Inflammatory macrophage (primary cell): Measurements from ENCODE around the gene FGF14.
"Not testable (repeated sequence)": the region's sequence is repeated elsewhere in the genome, so short reads cannot be mapped to it uniquely, and the experiment has no call there.

Experiments
- DNase-seq, 2 donors: peaks; one replicate each; pipeline ENCODE4 v3.0.0-alpha.2; 2020 to 2022

FGF14 gene

DNA sequence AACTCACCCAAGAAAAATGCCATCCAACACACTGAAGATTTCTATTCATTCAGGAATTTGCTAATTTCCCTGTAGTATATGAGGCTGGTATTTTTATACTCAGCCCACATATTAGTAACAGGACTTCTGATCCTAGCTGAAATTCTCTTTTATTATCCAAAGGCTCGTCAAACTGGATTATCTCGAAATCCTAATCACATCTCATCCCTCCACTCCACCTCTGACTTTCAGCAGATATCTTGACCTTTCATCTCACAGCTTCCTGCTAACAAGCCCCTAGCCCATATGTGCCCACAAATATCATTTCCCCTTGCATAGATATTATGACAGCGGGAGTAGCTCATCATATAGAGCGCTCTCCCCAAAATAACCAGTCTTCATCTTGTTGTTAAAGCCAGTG lies 279.7 kb downstream of the FGF14 start:
- DNase-seq = no peak

DNA sequence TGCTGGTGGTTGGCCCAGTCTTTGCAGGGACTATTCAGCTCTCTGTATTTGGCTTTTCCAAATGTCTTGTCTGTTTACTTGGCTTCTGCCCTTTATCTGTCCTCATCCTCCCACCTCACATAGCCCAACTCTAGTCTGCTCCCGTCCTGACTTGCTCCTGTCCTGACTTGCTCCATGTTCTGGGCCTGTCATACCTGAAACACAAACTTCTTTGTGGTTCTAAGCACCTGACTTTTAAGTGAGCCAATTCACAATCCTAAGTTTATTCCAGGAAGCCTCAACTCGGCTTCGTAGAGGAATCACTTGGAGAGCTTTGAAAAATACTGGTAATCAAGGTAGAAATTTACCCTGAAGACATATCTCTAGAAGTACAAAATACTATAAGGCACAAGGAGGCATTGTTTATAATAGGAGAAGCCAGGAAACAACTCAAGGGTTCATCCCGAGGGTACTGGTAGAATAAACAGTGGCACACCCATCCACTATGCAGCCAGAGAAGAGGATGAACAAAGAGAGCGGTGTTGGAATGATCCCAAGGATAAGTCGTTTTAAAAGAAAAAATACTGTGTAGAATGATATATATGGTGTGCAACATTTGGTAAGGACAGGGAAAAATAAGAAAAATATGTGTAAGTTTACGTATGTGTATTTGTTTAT lies 284.5 kb downstream of the FGF14 start:
- DNase-seq = no peak

DNA sequence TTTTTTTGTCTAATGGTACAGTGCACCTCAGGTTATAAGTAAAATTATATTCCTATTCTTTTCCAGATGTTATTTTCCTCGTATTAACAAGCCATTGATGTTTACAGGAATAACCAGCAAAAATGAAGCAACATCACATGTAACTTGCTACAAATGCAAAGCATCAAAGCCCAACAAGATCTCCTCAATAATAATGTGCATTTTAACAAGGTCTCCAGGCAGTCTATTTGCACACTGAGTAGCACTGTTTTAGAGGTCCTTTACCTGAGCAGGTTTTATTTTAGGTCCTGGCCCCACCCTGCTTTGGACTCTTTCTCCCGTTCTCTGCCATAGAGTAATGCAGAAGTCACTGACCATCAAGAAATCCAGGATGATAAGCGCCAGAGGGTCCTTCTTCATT lies 298.4 kb downstream of the FGF14 start:
- no peak for DNase-seq

DNA sequence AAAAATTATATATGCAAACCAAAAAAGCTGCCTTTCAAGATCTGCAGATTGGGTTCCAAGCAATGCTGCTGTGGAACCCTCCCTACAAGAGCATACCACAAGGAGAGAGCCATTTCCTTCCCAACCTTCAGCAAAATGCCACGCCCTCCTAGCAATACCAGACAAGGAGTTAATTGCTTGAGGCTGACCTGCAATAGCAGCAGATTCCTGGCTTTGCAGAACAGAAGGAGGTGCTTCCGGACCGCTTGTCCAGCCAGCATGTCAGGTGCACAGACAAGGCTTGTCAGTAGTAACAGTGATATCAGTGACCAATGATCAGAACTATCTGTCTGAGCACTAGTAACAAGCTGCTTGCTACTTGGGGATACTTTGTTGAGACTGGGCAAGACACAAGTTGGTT lies 301.6 kb downstream of the FGF14 start:
- DNase-seq = no peak

DNA sequence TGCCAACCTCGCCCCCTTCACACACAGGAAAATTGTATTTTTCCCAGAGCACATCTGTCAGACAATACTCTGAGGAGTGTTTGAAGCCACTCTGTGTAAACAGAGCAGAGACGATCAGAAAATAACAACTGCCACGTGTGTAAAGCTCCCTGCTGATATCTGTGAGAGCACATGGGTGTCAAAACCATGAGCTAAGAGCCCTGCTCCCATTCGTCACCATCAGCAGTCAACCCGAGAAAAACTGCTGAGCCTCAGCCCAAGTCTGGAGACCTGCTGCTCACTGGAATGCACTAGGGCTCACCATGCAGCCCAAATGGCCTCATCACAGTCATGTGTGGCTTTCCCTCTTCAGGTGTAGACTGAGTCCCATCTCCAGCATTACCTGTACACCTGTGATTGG lies 304.1 kb downstream of the FGF14 start:
- no peak for DNase-seq

DNA sequence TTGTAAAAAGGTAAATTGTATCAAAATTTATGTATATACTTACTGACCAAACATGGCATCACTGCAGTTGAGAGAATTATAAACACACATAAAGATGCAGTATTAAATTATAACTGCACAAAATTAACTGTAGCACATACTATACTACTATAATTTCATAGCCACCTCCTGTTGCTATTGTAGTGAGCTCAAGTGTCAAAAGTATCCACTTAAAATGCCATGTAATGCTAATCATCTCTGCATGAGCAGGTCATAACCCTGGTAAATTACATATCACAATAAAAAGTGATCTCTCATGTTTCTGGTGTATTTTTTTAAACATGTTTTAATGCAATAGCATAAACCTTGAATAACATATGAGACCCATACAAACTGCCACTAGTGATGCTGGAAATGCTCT lies 308.6 kb downstream of the FGF14 start:
- DNase-seq = not testable (repeated sequence)

DNA sequence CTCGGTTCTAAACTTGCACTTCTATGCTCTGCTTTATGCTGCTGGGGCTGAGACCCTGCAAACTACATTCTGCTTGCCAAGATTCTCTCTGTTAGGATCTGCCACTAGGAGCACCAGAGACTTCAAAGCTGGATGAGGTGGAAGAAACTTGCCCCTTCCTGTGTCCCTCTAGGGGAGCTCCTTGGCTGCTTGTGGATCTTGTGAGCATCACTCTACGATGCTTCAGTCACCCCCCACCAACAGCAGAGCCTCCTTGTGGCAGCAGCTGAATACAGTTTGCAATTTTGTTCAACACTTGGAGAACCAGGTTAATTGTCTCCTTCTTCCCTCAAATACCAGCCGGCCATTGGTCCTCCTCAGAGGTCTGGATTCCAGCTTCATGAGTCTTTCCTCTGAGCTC lies 310.6 kb downstream of the FGF14 start:
- no peak for DNase-seq

DNA sequence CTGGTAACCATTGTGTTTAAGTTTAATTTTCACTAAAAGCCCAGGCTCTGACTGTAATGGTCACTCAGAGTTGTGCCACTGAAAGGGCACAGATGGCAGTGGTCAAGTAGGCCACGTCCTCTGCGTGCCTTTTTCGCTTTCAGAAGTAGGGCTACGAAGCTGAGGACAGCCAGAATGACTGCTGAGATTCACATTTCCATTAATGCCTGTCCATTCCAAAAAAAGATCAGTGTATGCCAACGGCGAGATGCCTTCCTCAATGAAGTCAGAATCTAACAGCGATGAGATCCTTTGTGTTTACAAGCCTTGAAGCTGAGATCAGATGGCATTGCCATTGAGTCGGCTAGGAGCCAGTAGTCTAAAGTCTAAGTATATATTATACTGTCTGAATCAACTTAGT lies 311.3 kb downstream of the FGF14 start:
- no peak for DNase-seq

DNA sequence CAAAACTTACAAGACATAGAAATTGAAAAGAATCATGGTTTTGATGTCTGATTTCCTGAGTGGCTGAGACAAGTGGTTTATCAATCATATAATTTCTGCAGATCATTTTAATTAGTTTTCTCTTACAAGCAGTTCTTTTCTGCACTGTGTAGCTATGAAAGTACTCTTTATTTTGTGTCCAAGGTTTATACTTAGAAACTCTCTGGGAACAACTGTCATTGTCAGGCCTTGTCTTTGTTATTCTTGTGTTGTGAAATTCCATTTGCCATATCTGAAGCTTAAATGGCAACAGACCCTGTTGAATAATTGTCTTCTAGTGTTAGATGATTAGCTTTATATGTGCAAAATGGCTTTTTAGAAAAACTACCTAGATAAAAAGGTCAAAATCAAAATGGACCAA lies 312.1 kb downstream of the FGF14 start:
- no peak for DNase-seq

DNA sequence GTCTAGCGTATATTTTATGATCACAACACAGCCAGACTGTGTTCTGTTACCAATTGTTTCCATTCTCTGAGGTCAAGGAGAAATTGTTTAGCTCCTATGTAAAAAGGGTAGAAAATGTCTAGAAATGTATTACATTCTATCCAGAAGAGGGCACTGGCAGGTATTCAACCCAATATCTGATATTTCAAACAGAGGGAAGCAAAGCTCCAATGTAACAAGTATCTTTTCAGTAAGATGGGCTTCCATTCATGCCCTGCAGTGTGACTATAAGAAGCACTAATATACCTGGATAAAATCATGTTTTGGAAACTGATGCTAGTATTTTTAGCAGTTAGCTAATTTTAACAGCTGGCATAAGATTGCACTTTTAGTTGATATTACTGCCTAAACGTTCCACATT lies 312.7 kb downstream of the FGF14 start:
- DNase-seq = no peak

DNA sequence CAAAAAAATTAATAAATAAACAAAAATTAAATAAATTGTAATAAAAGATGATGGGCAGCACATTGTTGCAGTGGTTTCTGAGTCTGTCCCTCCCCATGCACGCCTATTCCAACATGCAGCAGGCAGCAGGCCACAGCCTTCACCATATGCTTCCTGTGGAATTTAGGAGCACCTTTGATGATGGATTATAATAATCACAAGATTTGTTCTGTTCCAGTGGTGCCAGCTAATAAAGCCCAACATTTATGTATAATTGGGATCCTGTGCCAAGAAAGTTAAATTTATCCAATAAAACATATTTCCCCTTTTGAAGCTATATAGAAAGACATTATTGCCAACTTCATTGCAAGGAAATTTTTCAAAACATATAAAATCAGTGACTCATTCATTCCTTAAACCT lies 328.6 kb downstream of the FGF14 start:
- DNase-seq = no peak

DNA sequence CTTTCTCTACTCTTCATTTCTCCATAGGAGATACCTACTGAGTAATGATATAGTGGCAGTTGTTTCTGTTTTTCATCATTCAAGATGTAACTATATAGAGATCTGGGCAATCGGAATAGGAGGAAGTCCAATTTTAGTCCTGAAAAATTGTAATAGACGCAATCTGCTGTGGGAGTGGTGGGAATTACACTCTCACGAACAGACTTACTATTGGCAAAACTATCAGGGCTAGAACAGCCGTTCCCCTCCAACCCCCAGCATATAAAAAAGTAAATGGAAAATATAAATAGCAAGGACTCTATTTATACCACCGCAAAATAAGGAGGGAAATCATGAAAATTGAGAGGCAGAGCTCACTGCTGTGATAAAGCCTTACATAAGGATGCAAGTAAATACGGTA lies 330.1 kb downstream of the FGF14 start:
- no peak for DNase-seq

DNA sequence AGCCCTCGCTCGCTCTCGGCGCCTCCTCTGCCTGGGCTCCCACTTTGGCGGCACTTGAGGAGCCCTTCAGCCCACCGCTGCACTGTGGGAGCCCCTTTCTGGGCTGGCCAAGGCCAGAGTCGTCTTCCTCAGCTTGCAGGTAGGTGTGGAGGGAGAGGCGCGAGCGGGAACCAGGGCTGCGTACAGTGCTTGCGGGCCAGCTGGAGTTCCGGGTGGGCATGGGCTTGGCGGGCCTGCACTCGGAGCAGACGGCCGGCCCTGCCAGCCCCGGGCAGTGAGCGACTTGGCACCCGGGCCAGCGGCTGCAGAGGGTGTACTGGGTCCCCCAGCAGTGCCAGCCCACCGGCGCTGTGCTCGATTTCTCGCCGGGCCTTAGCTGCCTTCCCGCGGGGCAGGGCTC lies 333.5 kb downstream of the FGF14 start:
- not testable (repeated sequence) for DNase-seq

DNA sequence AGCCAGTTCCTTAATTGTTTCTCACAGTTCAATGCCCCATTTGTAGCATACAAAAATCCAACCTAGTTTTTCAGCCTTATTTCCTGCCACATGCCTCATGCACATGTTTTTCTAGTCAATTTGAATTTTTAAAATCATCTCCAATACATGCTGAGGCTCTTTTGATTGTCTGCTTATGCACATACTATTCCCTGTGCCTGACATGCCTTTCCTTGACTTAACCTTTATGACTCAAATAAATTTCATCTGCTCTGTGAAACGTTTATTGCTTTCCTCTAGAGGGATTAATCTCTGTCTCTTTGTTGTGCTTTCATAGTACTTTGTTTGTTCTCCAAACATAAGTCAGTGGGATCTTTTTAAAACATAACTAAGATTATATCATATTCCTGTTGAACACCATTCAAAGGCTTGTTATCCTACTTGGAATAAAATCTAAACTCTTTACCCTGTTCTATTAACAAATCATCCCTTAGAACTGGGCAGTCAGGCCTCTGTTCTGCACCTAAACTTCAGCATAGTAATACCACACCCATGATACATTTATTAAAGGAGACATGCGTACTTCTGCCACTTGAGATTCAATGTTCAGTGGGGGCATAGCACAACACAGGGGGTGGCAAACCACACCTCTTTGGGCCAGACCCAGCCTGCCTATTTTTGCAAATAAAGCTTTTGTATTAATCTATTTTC lies 346.6 kb downstream of the FGF14 start:
- no peak for DNase-seq

DNA sequence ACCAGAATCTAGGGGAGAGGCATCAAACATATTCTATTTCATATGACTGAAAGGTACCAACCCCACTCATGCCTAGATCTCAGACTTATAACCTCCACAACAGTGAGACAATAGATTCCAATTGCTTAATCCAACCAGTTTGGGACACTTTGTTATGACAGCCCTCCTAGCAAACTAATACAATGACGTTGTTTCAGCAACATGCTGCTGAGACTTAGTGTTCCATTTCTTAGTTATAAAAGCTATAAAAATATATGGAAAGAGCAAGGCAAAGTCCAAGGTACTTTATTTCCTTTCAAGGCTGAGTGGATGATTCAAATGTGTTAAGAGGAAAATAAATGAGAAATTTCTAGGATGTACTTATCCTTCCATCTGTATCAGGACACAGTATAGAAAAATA lies 352.0 kb downstream of the FGF14 start:
- no peak for DNase-seq

DNA sequence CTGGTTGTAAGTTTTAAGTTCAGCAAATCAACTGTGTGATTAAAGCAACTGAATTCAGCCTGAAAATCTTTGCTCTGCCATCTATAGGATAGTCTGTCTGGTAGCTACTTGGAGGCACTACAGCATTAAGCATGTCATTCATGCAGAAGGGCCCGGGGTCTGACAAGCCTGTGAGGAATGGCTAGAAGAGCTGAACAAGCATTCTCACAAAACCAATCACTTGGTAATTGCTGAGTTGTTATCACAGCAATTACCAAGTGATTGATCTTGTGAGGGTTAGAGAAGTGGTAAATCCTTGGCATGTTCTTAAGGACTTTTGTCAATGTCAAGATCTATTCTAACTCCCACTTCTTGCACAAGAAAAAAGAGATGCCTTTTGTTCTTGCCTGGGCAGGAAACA lies 356.1 kb downstream of the FGF14 start:
- no peak for DNase-seq

DNA sequence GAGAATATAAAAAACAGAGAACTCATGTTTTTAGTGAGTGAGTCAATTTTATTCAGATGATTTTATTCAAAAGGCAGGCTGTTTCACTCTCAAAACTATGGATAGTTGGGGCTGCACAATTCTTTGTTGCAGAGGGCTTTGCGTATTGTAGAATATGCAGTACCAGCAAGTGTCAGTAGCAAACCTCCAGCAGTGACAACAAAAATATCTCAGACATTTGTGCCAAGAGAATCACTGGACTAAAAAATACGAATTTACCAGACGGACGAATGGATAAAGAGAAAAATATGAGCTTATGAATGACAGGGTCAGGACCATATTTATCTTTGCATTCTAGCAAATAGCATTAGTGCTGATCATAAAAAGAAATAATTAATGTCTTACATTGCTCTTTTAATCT lies 359.1 kb downstream of the FGF14 start:
- no peak for DNase-seq

DNA sequence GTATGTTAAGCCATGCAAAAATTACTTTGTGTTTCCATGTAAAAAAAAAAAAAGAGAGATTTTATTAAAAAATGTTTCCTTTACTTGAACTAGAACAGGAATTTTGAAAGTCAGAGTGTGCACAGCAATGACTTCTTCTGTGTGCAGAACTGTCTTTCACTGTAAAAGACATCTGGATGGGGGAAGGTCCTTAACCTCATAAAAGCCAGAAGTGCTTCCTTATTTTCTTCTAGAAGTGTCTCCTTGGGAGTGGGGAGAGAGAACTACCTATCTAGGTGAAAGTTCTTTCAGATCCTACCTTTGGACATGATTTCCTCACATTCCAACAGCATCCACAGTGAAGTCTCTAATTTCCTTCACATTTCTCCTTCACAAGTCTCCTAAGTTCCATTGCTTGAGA lies 360.3 kb downstream of the FGF14 start:
- no peak for DNase-seq

DNA sequence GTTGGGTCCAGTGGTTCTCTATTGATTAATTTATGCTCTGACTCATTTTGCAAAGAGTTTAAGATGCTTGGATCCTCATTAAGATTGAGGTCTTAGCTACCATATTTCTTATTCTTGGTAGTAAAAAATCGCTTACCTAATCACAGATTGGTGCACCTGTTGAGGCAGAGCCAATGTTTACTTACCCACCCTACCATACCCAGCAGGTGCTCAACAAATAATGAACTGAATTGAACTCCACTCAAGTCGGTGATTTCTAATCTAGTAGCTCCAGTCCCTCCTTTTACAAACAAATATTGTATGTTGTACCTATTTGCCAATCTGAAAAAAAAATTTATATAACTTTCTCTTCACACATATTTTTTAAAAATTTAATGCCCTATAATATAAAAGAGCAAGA lies 361.0 kb downstream of the FGF14 start:
- DNase-seq = no peak

DNA sequence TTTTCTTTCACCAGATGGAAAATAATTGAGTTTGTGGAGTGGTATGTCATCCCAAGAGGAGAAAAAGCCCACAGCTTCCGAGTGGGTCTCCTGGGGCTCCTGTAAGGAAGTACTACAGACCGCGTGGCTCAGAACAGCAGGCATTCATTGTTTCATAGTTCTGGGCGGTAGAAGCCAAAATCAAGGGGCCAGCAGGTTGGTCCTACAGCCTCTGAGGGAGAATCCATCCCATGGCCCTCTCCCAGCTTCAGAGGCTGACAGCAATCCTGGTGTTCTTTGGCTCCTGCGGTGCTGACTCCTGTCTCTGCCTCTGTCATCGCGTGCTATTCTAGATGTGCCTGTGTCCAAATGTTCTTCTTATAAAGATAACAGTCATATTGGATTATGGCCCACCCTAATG lies 362.6 kb downstream of the FGF14 start:
- no peak for DNase-seq

DNA sequence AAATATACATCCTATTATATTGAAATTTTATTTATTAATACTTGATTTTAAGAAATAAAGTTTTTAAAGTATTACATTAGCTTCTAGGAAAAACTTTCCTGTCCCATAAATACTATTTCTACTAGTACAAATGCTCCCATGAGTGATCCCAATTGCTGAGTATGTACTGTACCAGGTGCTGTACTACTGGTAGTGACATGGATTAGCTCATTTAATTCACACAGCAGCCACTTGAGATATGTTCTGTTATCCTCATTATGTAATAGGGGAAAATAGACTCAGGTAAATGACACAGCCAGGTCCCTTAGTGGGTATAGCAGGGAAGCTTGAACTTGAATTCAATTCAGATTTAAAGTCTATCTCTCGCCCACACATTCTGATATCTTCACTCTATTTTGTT lies 363.1 kb downstream of the FGF14 start:
- no peak for DNase-seq

DNA sequence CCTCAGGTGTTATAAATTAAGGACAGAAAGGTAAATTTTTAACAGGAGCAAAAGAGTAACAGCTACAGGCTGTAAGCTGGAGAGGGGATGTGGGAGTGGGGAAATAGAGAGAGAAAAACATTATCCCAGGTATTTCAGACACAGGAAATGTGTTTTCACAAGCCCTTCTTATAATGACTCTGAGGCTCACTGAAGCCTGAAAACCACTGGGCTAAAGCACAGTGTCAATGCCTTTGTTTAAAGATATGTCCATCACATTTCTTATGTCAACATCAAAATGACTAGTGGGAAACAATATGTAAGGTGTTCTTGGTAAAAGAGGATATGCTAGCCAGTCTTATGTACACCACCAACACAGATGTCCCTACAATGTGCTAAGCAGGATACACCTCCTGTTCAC lies 365.9 kb downstream of the FGF14 start:
- no peak for DNase-seq

DNA sequence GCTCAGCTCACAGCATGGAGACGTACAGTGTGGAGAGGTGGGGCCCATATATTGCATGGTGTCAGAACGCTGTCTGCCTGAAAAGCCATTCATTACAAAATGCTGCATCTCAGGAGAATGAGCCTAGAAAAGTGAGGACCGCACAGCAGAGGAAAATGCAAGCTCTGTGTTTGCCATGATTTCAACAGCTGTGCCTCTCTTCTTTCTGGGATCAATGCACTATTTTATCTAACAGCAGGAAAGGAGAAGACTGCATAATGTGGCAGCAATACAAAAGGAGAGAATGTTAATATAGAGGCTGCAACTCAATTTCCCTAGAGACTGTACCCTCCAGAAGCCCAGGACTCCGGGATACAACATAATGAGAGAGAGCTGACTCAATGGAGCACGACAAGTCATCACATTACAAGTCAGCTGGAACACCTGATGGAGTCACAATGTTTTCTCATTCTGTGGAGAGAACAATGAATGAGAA lies 368.0 kb downstream of the FGF14 start:
- DNase-seq = no peak

DNA sequence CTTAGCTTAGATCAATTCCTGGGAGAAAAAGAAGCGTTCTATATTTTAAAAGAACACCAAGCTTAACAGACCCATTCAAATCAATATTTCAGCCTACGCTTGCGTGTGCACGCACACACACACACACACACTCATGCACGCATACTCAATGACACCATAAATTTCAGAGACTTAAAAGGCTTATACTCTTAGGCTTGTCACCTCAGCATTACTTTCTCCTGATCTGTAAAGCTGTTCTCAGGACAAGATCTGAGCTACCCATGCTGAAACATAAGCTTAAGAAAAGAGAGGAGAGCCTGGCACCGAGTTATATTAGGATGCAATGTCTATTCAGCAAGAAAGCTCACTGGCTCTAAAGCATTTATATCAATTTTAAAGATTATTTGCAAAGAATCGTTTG lies 368.5 kb downstream of the FGF14 start:
- no peak for DNase-seq

DNA sequence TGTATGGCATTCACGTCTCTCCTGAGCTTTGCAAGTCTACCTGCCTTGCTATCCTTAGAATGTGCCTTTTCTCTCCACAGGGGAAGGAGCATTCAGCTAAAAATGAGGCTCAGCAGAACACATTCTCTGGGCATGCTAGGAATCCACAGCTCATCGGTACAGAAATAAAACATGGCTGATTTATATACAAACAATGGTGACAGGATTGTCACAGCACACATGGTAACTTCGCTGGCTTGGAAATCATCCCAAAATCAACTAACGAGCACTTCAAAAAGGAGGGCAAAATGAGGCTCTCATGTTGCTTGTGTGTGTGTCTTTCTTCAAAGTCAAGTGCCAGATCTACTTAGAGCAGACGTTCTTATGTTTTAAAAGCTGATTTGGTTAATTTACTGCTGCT lies 373.0 kb downstream of the FGF14 start:
- no peak for DNase-seq
